HCT116 (cell line): ENCODE results near the gene TMEM120A. TPM values are rescaled to one million over a fixed set of nuclear protein-coding genes. Genes with fewer than 3 reads are reported as not detected.

Experiments
- ATAC-seq: fragments of 200-7000 bp; cut with Tn5 transposase; 2 replicates; pipeline ENCODE4 v1.9.1; 2020; ENCODE audit warnings: mild to moderate bottlenecking, moderate library complexity
- BruUV-seq: library from RNA; stranded (reverse); fragments of 400-500 nt; replicated peaks from 2 replicates; lab custom pipeline; 2021; lab: Mats Ljungman, UMichigan
- CTCF ChIA-PET: fragments of 300-600 bp; sonication (Branson Sonifier 250); formaldehyde crosslinking; loops from one replicate; lab custom pipeline; 2021; ENCODE audit warnings: antibody characterized with exemption; lab: Charles Lee
- POLR2A ChIA-PET: fragments of 300-600, 350-600 bp; sonication (Branson Sonifier 250); formaldehyde crosslinking; loops from one replicate; lab custom pipeline; 2021; ENCODE audit warnings: antibody characterized with exemption; lab: Charles Lee
- RAD21 ChIA-PET, 2 experiments: fragments of 300-600 bp; sonication (Branson Sonifier 250); formaldehyde crosslinking; loops; one replicate each; lab custom pipeline; 2023; ENCODE audit warnings: low total read pairs in 2 of 2; ENCODE audit not compliant: uncharacterized antibody in 2 of 2, unreplicated experiment in 2 of 2, low non-redundant PET in 1 of 2; lab: Charles Lee
- DNase-seq: peaks from one replicate; pipeline ENCODE4 v3.0.0-alpha.2; 2010; ENCODE audit warnings: low read depth, low spot score
- H2AFZ ChIP-seq: fragments of 200-600 bp; shearing (Covaris generic), sonication (generic); 2 replicates; pipeline ENCODE4 v1.6.1; 2017; ENCODE audit warnings: low read depth, mixed run types, mixed read lengths, antibody characterized with exemption, low read length; ENCODE audit not compliant: poor library complexity, severe bottlenecking
- H3K27ac ChIP-seq: 2 replicates; pipeline ENCODE4 v1.5.1; 2012; ENCODE audit warnings: low read depth, low read length
- H3K27me3 ChIP-seq: fragments of 200-600 bp; sonication (generic); 2 replicates; pipeline ENCODE4 v1.6.1; 2016; ENCODE audit warnings: mixed run types, low read length, mixed read lengths; ENCODE audit not compliant: insufficient read depth
- H3K36me3 ChIP-seq, 2 experiments: fragments of 200-500 bp in 1 of 2; fragments of 200-600 bp in 1 of 2; sonication (Bioruptor generic) in 1 of 2; sonication (generic) in 1 of 2; 2 replicates each; pipeline versions ENCODE4 v1.5.1 to v1.6.1; 2014 to 2016; ENCODE audit warnings: low read length in 2 of 2, inconsistent platforms in 1 of 2, mixed read lengths in 1 of 2, mixed run types in 1 of 2; ENCODE audit not compliant: insufficient read depth in 2 of 2, control insufficient read depth in 1 of 2
- H3K4me1 ChIP-seq, 2 experiments: fragments of 200-600 bp in 1 of 2; sonication (generic) in 1 of 2; 2 replicates each; pipeline versions ENCODE4 v1.5.1 to v1.6.1; 2012 to 2017; ENCODE audit warnings: low read length in 2 of 2, inconsistent platforms in 1 of 2, mild to moderate bottlenecking in 1 of 2, mixed read lengths in 1 of 2, mixed run types in 1 of 2, moderate library complexity in 1 of 2; ENCODE audit not compliant: insufficient read depth in 2 of 2, control insufficient read depth in 1 of 2
- H3K4me2 ChIP-seq: fragments of 200-600 bp; sonication (generic); 2 replicates; pipeline ENCODE4 v1.6.1; 2017; ENCODE audit warnings: mixed run types, low read length, mixed read lengths
- H3K4me3 ChIP-seq, 2 experiments: fragments of 200-600 bp in 1 of 2; sonication (generic) in 1 of 2; replicated peaks in 1 of 2; 2 replicates each; pipeline ENCODE4 v1.5.1; 2011 to 2016; ENCODE audit warnings: low read length in 2 of 2, control low read depth in 1 of 2, low read depth in 1 of 2, mild to moderate bottlenecking in 1 of 2, mixed read lengths in 1 of 2, mixed run types in 1 of 2
- H3K79me2 ChIP-seq: fragments of 200-600 bp; sonication (generic); 2 replicates; pipeline ENCODE4 v1.6.1; 2017; ENCODE audit warnings: mild to moderate bottlenecking, mixed run types, low read length, moderate library complexity, mixed read lengths; ENCODE audit not compliant: insufficient read depth
- H3K9ac ChIP-seq: fragments of 200-600 bp; sonication (generic); 2 replicates; pipeline ENCODE4 v1.6.1; 2016; ENCODE audit warnings: low read length, mixed read lengths
- H3K9me2 ChIP-seq: fragments of 200-600 bp; sonication (generic), shearing (Covaris generic); 2 replicates; pipeline ENCODE4 v1.6.1; 2017; ENCODE audit warnings: mixed run types, mild to moderate bottlenecking, moderate library complexity; ENCODE audit not compliant: insufficient read depth
- H3K9me3 ChIP-seq, 2 experiments: fragments of 200-500 bp in 1 of 2; fragments of 200-600 bp in 1 of 2; sonication (Bioruptor generic) in 1 of 2; sonication (generic) in 1 of 2; 2 replicates each; pipeline ENCODE4 v1.6.1; 2014 to 2017; ENCODE audit warnings: low read length in 2 of 2, mixed read lengths in 2 of 2, inconsistent platforms in 1 of 2, low read depth in 1 of 2, mild to moderate bottlenecking in 1 of 2, mixed run types in 1 of 2, moderate library complexity in 1 of 2; ENCODE audit not compliant: control insufficient read depth in 1 of 2, insufficient read depth in 1 of 2
- H4K20me1 ChIP-seq: fragments of 200-600 bp; sonication (generic), shearing (Covaris generic); 2 replicates; pipeline ENCODE4 v1.6.1; 2017; ENCODE audit warnings: mixed run types, mild to moderate bottlenecking, moderate library complexity; ENCODE audit not compliant: insufficient read depth
- CBX3 ChIP-seq: IDR thresholded peaks from 2 replicates; pipeline ENCODE4 v1.6.1; 2012; ENCODE audit warnings: low read depth
- CEBPB ChIP-seq: IDR thresholded peaks from 2 replicates; pipeline ENCODE4 v1.6.1; 2012; ENCODE audit warnings: low read depth
- EGR1 ChIP-seq: IDR thresholded peaks from 2 replicates; pipeline ENCODE4 v1.6.1; 2012; ENCODE audit warnings: low read depth
- EZH2 ChIP-seq: fragments of 200-600 bp; sonication (generic); IDR thresholded peaks from 2 replicates; pipeline ENCODE4 v1.6.1; 2017; ENCODE audit warnings: antibody characterized with exemption, mixed run types
- JUND ChIP-seq: IDR thresholded peaks from 2 replicates; pipeline ENCODE4 v1.6.1; 2012
- POLR2A ChIP-seq: IDR thresholded peaks from 2 replicates; pipeline ENCODE4 v1.7.0; 2011; ENCODE audit warnings: borderline replicate concordance; ENCODE audit not compliant: insufficient read depth, insufficient read length; ENCODE audit errors: extremely low read depth
- POLR2AphosphoS5 ChIP-seq: IDR thresholded peaks from 2 replicates; pipeline ENCODE4 v1.6.1; 2011; ENCODE audit warnings: mild to moderate bottlenecking, low read depth, low read length, moderate library complexity
- SIN3A ChIP-seq: IDR thresholded peaks from 2 replicates; pipeline ENCODE4 v1.6.1; 2012; ENCODE audit warnings: low read depth
- SP1 ChIP-seq: IDR thresholded peaks from 2 replicates; pipeline ENCODE4 v1.6.1; 2012; ENCODE audit warnings: low read depth
- TCF7L2 ChIP-seq: IDR thresholded peaks from 2 replicates; pipeline ENCODE4 v1.7.0; 2011; ENCODE audit warnings: borderline replicate concordance, inconsistent platforms; ENCODE audit not compliant: insufficient read depth, insufficient read length; ENCODE audit errors: extremely low read depth
- YY1 ChIP-seq: IDR thresholded peaks from 2 replicates; pipeline ENCODE4 v1.6.1; 2011; ENCODE audit warnings: low read length, low read depth, moderate library complexity, mild to moderate bottlenecking; ENCODE audit not compliant: insufficient replicate concordance; ENCODE audit errors: extremely low read depth
- ZFX ChIP-seq: fragments of 450-650 bp; IDR thresholded peaks from 2 replicates; pipeline ENCODE4 v1.6.1; 2017
- ZNF274 ChIP-seq: fragments of 200-500 bp; sonication (Bioruptor generic); IDR thresholded peaks from 2 replicates; pipeline ENCODE4 v1.6.1; 2014; ENCODE audit warnings: mild to moderate bottlenecking, low read depth, low read length, inconsistent platforms
- intact Hi-C: fragments of 100-400 bp; cut with micrococcal nuclease; formaldehyde crosslinking; loops from 2 replicates; pipeline ENCODE4 v1.10.0; 2022
- total RNA-seq: library from RNA; stranded (reverse); gene quantifications from one replicate; pipeline ENCODE4 v1.2.1, GENCODE V29; 2021; ENCODE audit not compliant: unreplicated experiment
- TF ChIP-seq, protein P1 (sequence below): IDR thresholded peaks from 2 replicates; pipeline ENCODE4 v1.6.1; 2012
- TF ChIP-seq, protein P2 (sequence below): IDR thresholded peaks from 2 replicates; pipeline ENCODE4 v1.6.1; 2012
- TF ChIP-seq, protein P3 (sequence below), 3 experiments: fragments of 200-600 bp in 1 of 3; sonication (generic) in 1 of 3; IDR thresholded peaks in 2 of 3; conservative IDR thresholded peaks in 1 of 3; 2 replicates each; pipeline ENCODE4 v1.5.1; 2012 to 2017; ENCODE audit warnings: low read depth in 2 of 3, low read length in 2 of 3, antibody characterized with exemption in 1 of 3, borderline replicate concordance in 1 of 3, control low read depth in 1 of 3, mild to moderate bottlenecking in 1 of 3, mixed read lengths in 1 of 3, mixed run types in 1 of 3, moderate library complexity in 1 of 3; ENCODE audit not compliant: insufficient read depth in 1 of 3

The TMEM120A gene
- total RNA-seq, 1 experiment from 2014 or later, result 25.9 TPM

- Histone ChIP-seq H3K9me2 (no peaks in the 10 kb centered on the region), H3K27me3 (no peaks in the 10 kb centered on the region), H3K79me2 (peaks cover 3% of the 10 kb centered on the region), H3K27ac (no peak overlapping the region), H4K20me1 (no peaks in the 10 kb centered on the region), H3K4me3 (no peak overlapping the region), H3K4me1 (peaks cover 12 to 25% of the 10 kb centered on the region in 2 experiments), H3K36me3 (no peaks in the 10 kb centered on the region), H3K4me2 (no peak overlapping the region), H2AFZ (no peak overlapping the region), H3K9ac (no peak overlapping the region), H3K9me3 (no peaks in the 10 kb centered on the region)
- ChIA-PET RAD21 (no interaction called here), CTCF (no interaction called here), POLR2A (no interaction called here)
- no TSS peak for BruUV-seq
- TF ChIP-seq, protein P1, sequence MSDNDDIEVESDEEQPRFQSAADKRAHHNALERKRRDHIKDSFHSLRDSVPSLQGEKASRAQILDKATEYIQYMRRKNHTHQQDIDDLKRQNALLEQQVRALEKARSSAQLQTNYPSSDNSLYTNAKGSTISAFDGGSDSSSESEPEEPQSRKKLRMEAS, result no peak
- TF ChIP-seq, protein P2, sequence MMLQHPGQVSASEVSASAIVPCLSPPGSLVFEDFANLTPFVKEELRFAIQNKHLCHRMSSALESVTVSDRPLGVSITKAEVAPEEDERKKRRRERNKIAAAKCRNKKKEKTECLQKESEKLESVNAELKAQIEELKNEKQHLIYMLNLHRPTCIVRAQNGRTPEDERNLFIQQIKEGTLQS, result no peak
- TF ChIP-seq CEBPB, result peak; percentile 68; the same call in 1 of the 2 replicates
- intact Hi-C loops, result no loop called here
- ATAC-seq (peak; percentile 42; the same call in 1 of the 2 replicates), DNase-seq (no peak)
Observed at GRCh38 chr7:75945297-75946168, 48.9 kb downstream of the TMEM120A start.

DNA sequence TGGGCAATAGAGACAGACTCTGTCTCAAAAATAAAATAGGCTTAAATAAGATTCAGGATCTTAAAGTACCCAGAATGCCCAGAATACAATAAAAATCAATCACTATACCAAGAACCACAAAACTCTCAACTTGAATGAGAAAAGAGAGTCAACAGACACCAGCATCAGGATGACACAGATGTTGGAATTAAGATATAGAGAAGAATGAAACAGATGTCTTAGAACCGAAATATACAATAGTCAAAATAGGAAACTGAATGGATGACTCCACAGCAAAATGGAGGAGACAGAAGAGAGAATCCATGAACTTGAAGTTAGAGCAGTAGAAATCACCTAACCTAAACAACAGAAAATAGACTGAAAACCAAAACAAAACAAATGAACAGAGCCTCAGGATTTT lies 49.9 kb downstream of the TMEM120A start:
- H3K4me1 ChIP-seq, result peaks cover 12 to 25% of the 10 kb centered on the region in 2 experiments
- no peaks in the 10 kb centered on the region for H3K27me3 ChIP-seq
- POLR2A ChIA-PET, result no interaction called here
- no peaks in the 10 kb centered on the region for H4K20me1 ChIP-seq
- no TSS peak for BruUV-seq
- H3K9ac ChIP-seq, result no peak overlapping the region
- H2AFZ ChIP-seq, result no peak overlapping the region
- no peaks in the 10 kb centered on the region for H3K9me2 ChIP-seq
- no peaks in the 10 kb centered on the region for H3K9me3 ChIP-seq
- no peak for ATAC-seq
- H3K4me2 ChIP-seq, result peak overlapping the region; percentile 27; the same call in 1 of the 2 replicates
- H3K27ac ChIP-seq, result no peak overlapping the region
- RAD21 ChIA-PET, result no interaction called here
- intact Hi-C loops, result no loop called here
- no peaks in the 10 kb centered on the region for H3K36me3 ChIP-seq
- DNase-seq, result no peak
- CTCF ChIA-PET, result no interaction called here
- no peak overlapping the region for H3K4me3 ChIP-seq
- H3K79me2 ChIP-seq, result peaks cover 3% of the 10 kb centered on the region
- TF ChIP-seq JUND (no peak), SIN3A (no peak), ZFX (no peak), ZNF274 (no peak), SP1 (no peak), CBX3 (no peak), YY1 (no peak), EGR1 (no peak), POLR2AphosphoS5 (no peak), EZH2 (no peak), TCF7L2 (no peak), POLR2A (no peak)
- TF ChIP-seq, protein P3, sequence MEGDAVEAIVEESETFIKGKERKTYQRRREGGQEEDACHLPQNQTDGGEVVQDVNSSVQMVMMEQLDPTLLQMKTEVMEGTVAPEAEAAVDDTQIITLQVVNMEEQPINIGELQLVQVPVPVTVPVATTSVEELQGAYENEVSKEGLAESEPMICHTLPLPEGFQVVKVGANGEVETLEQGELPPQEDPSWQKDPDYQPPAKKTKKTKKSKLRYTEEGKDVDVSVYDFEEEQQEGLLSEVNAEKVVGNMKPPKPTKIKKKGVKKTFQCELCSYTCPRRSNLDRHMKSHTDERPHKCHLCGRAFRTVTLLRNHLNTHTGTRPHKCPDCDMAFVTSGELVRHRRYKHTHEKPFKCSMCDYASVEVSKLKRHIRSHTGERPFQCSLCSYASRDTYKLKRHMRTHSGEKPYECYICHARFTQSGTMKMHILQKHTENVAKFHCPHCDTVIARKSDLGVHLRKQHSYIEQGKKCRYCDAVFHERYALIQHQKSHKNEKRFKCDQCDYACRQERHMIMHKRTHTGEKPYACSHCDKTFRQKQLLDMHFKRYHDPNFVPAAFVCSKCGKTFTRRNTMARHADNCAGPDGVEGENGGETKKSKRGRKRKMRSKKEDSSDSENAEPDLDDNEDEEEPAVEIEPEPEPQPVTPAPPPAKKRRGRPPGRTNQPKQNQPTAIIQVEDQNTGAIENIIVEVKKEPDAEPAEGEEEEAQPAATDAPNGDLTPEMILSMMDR (IDR thresholded peaks at IDR 0.05 in 2 of 3, conservative IDR thresholded peaks at IDR 0.05 in 1 of 3; ENCODE audit: borderline replicate concordance in 1 of 3, insufficient read depth in 1 of 3, low read depth in 2 of 3, low read length in 2 of 3), result no peak
